Ishikawa (cell line): ENCODE data around the gene DAB2.

ENCODE experiments used
- CEBPB ChIP-seq: IDR thresholded peaks from 2 replicates; pipeline ENCODE4 v1.6.1; 2012
- EGR1 ChIP-seq: IDR thresholded peaks from 2 replicates; pipeline ENCODE4 v1.6.1; 2012
- EP300 ChIP-seq: IDR thresholded peaks from 2 replicates; pipeline ENCODE4 v1.6.1; 2012; ENCODE audit warnings: borderline replicate concordance
- NFIC ChIP-seq: IDR thresholded peaks from 2 replicates; pipeline ENCODE4 v1.6.1; 2012
- RAD21 ChIP-seq: IDR thresholded peaks from 2 replicates; pipeline ENCODE4 v1.6.1; 2012; ENCODE audit warnings: low read depth
- YY1 ChIP-seq: IDR thresholded peaks from 2 replicates; pipeline ENCODE4 v1.6.1; 2012; ENCODE audit warnings: low read depth
- TF ChIP-seq, protein P1 (sequence below): IDR thresholded peaks from 2 replicates; pipeline ENCODE4 v1.6.1; 2012; ENCODE audit warnings: low read depth, mild to moderate bottlenecking
- TF ChIP-seq, protein P2 (sequence below): IDR thresholded peaks from 2 replicates; pipeline ENCODE4 v1.6.1; 2012
- TF ChIP-seq, protein P3 (sequence below): IDR thresholded peaks from 2 replicates; pipeline ENCODE4 v1.6.1; 2012

DNA sequence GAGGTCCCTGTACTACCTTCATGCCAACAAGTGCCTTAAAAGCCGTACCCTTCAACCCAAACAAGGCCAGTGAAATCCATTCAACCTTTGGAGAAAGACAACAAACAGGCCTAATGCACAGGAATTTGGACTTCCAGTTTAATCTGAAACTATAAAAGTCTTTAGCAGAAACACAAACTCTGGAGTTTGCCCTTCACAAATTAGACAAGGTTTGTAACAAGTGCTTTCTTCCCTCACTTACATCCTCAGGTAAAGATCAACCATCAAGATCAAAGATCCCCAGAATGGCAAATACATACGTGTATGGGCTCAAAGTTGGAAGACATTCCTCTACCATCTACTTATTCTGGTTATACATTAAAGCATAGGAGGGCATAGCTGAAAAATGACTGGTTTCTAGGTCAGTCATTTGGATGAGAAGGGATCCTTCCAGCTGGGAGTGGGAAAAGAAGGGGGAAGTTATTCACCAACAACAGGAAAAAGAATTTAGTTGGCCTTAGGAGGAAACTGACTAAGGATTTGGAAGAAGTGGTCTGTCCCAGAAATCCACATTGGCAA lies 2.0 kb downstream of the DAB2 start:
- TF ChIP-seq, protein P1, sequence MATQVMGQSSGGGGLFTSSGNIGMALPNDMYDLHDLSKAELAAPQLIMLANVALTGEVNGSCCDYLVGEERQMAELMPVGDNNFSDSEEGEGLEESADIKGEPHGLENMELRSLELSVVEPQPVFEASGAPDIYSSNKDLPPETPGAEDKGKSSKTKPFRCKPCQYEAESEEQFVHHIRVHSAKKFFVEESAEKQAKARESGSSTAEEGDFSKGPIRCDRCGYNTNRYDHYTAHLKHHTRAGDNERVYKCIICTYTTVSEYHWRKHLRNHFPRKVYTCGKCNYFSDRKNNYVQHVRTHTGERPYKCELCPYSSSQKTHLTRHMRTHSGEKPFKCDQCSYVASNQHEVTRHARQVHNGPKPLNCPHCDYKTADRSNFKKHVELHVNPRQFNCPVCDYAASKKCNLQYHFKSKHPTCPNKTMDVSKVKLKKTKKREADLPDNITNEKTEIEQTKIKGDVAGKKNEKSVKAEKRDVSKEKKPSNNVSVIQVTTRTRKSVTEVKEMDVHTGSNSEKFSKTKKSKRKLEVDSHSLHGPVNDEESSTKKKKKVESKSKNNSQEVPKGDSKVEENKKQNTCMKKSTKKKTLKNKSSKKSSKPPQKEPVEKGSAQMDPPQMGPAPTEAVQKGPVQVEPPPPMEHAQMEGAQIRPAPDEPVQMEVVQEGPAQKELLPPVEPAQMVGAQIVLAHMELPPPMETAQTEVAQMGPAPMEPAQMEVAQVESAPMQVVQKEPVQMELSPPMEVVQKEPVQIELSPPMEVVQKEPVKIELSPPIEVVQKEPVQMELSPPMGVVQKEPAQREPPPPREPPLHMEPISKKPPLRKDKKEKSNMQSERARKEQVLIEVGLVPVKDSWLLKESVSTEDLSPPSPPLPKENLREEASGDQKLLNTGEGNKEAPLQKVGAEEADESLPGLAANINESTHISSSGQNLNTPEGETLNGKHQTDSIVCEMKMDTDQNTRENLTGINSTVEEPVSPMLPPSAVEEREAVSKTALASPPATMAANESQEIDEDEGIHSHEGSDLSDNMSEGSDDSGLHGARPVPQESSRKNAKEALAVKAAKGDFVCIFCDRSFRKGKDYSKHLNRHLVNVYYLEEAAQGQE = no peak
- TF ChIP-seq RAD21 (no peak), EP300 (no peak), NFIC (no peak), YY1 (no peak), EGR1 (no peak), CEBPB (no peak)
- TF ChIP-seq, protein P2, sequence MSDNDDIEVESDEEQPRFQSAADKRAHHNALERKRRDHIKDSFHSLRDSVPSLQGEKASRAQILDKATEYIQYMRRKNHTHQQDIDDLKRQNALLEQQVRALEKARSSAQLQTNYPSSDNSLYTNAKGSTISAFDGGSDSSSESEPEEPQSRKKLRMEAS = no peak
- TF ChIP-seq, protein P3, sequence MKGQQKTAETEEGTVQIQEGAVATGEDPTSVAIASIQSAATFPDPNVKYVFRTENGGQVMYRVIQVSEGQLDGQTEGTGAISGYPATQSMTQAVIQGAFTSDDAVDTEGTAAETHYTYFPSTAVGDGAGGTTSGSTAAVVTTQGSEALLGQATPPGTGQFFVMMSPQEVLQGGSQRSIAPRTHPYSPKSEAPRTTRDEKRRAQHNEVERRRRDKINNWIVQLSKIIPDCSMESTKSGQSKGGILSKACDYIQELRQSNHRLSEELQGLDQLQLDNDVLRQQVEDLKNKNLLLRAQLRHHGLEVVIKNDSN = no peak
